CD14-positive monocyte (primary cell): Measurements from ENCODE around the gene ADORA2B. TPM values are rescaled to one million over a fixed set of nuclear protein-coding genes. Genes with fewer than 3 reads are reported as not detected.

Experiments
- DNase-seq, 3 donors: peaks; one replicate each; pipeline ENCODE4 v3.0.0-alpha.2; 2011 to 2022
- H2AFZ ChIP-seq: 2 replicates; pipeline ENCODE4 v1.6.0; 2012; ENCODE audit warnings: mild to moderate bottlenecking, low read depth, low read length, inconsistent platforms; ENCODE audit not compliant: insufficient read depth, poor library complexity, severe bottlenecking
- H3K27ac ChIP-seq, 2 donors: 1 replicate in 1 of 2; 2 replicates in 1 of 2; pipeline ENCODE4 v1.5.1; 2012 to 2013; ENCODE audit warnings: low read length in 2 of 2, control low read depth in 1 of 2, inconsistent platforms in 1 of 2, low read depth in 1 of 2, mild to moderate bottlenecking in 1 of 2
- H3K27me3 ChIP-seq, 2 donors: one replicate each; pipeline versions ENCODE4 v1.6.0 to v1.6.1; 2011 to 2013; ENCODE audit warnings: low read length in 2 of 2; ENCODE audit not compliant: control insufficient read depth in 2 of 2, insufficient read depth in 2 of 2
- H3K36me3 ChIP-seq, 2 donors: replicated peaks in 1 of 2; 1 replicate in 1 of 2; 2 replicates in 1 of 2; pipeline versions ENCODE4 v1.5.1 to v1.6.1; 2012 to 2013; ENCODE audit warnings: low read length in 2 of 2, control low read depth in 1 of 2, inconsistent platforms in 1 of 2, mild to moderate bottlenecking in 1 of 2; ENCODE audit not compliant: insufficient read depth in 2 of 2, control insufficient read depth in 1 of 2
- H3K4me1 ChIP-seq, 2 donors: 1 replicate in 1 of 2; 2 replicates in 1 of 2; pipeline versions ENCODE4 v1.5.1 to v1.6.1; 2012 to 2013; ENCODE audit warnings: low read length in 2 of 2, control low read depth in 1 of 2, inconsistent platforms in 1 of 2, mild to moderate bottlenecking in 1 of 2, moderate library complexity in 1 of 2; ENCODE audit not compliant: insufficient read depth in 2 of 2, control insufficient read depth in 1 of 2
- H3K4me2 ChIP-seq: replicated peaks from 2 replicates; pipeline ENCODE3; 2012; ENCODE audit warnings: low read length, moderate library complexity, mild to moderate bottlenecking; ENCODE audit not compliant: poor library complexity, severe bottlenecking; ENCODE audit errors: extremely low read depth
- H3K4me3 ChIP-seq, 3 experiments: fragments of 200-600 bp in 1 of 3; sonication (generic) in 1 of 3; replicated peaks in 1 of 3; 1 replicate in 2 of 3; 2 replicates in 1 of 3; pipeline ENCODE4 v1.5.1; 2011 to 2013; ENCODE audit warnings: low read length in 3 of 3, mild to moderate bottlenecking in 3 of 3, control low read depth in 2 of 3, low read depth in 2 of 3, inconsistent platforms in 1 of 3, moderate library complexity in 1 of 3
- H3K79me2 ChIP-seq: 2 replicates; pipeline ENCODE4 v1.6.0; 2012; ENCODE audit warnings: mild to moderate bottlenecking, control low read depth, inconsistent platforms, low read length, moderate library complexity; ENCODE audit not compliant: insufficient read depth
- H3K9ac ChIP-seq: 2 replicates; pipeline ENCODE4 v1.6.0; 2017; ENCODE audit warnings: low read length, mild to moderate bottlenecking; ENCODE audit not compliant: insufficient read depth, poor library complexity, severe bottlenecking
- H3K9me3 ChIP-seq, 2 donors: replicated peaks in 1 of 2; 1 replicate in 1 of 2; 2 replicates in 1 of 2; pipeline versions ENCODE4 v1.5.1 to v1.6.1; 2012 to 2013; ENCODE audit warnings: low read length in 2 of 2, control low read depth in 1 of 2; ENCODE audit not compliant: control insufficient read depth in 1 of 2, insufficient read depth in 1 of 2
- H4K20me1 ChIP-seq: 2 replicates; pipeline ENCODE4 v1.6.0; 2012; ENCODE audit warnings: mild to moderate bottlenecking, low read length, control low read depth, moderate library complexity; ENCODE audit not compliant: insufficient read depth
- H3K27ac Mint-ChIP-seq, 7 donors: one replicate each; pipeline ENCODE4 v1.8.0; 2020; ENCODE audit warnings: mild to moderate bottlenecking in 7 of 7, mixed read lengths in 7 of 7, moderate library complexity in 6 of 7, inconsistent platforms in 2 of 7
- H3K27me3 Mint-ChIP-seq, 3 donors: one replicate each; pipeline ENCODE4 v1.8.0; 2021 to 2022; ENCODE audit warnings: low read depth in 3 of 3, mild to moderate bottlenecking in 3 of 3, mixed read lengths in 3 of 3, moderate library complexity in 3 of 3, inconsistent platforms in 1 of 3
- H3K36me3 Mint-ChIP-seq, 2 donors: one replicate each; pipeline ENCODE4 v1.8.0; 2020; ENCODE audit warnings: mixed read lengths in 2 of 2, inconsistent platforms in 1 of 2, mild to moderate bottlenecking in 1 of 2
- H3K4me1 Mint-ChIP-seq: one replicate; pipeline ENCODE4 v1.8.0; 2020; ENCODE audit warnings: mild to moderate bottlenecking, mixed read lengths
- H3K4me3 Mint-ChIP-seq, 2 donors: one replicate each; pipeline ENCODE4 v1.8.0; 2020; ENCODE audit warnings: mild to moderate bottlenecking in 2 of 2, mixed read lengths in 2 of 2, moderate library complexity in 1 of 2
- H3K9me3 Mint-ChIP-seq, 7 donors: one replicate each; pipeline ENCODE4 v1.8.0; 2020 to 2022; ENCODE audit warnings: mixed read lengths in 7 of 7, mild to moderate bottlenecking in 6 of 7, moderate library complexity in 6 of 7, inconsistent platforms in 2 of 7
- WGBS: methylation state at CpG from one replicate; pipeline ENCODE4 v1.1.5; 2013; ENCODE audit warnings: missing lambda C conversion rate; ENCODE audit not compliant: insufficient coverage; 5-methylcytosine and 5-hydroxymethylcytosine counted together
- intact Hi-C, 2 donors: fragments of 100-400 bp; cut with micrococcal nuclease; formaldehyde crosslinking; loops; one replicate each; pipeline versions ENCODE4 v1.15.0 to v1.15.1; 2023
- polyA plus RNA-seq, 3 donors: library from polyadenylated mRNA; depleted of rRNA in 1 of 3; unstranded in 2 of 3; stranded (reverse) in 1 of 3; fragments of 300-500 nt in 2 of 3; fragments of >200 nt in 1 of 3; fragmentation: Illumina TruSeq in 2 of 3; gene quantifications; 1 replicate in 2 of 3; 2 replicates in 1 of 3; pipeline ENCODE4 v1.2.3, GENCODE V29; 2012 to 2021
- TF ChIP-seq, protein P1 (sequence below): fragments of 200-600 bp; IDR thresholded peaks from one replicate; pipeline ENCODE4 v1.8.0; 2022; ENCODE audit warnings: antibody characterized with exemption, mild to moderate bottlenecking

The ADORA2B gene
- polyA plus RNA-seq, 3 donors: 2.0 to 6.4 (median 4.4) TPM

DNA sequence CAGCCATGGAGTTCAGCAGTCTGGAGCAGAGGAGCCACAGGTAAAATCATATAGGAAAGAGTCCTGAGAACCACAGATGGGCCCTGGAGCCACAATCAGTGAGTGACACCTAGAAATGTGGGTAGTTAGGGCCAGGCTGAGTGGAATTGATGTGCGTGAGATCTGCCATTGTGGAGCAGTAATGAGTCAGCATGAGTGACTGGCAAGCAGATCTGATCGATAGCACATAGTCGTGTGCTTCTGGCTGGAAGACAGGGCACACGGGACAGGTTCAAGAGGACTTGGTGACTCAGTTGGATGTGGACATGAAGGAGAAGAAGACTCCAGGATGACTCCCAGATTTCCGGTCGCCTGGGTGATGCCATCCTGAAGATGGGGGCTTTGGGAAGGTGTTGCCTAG is 12.3 kb downstream of the ADORA2B start:
- TF ChIP-seq, protein P1, sequence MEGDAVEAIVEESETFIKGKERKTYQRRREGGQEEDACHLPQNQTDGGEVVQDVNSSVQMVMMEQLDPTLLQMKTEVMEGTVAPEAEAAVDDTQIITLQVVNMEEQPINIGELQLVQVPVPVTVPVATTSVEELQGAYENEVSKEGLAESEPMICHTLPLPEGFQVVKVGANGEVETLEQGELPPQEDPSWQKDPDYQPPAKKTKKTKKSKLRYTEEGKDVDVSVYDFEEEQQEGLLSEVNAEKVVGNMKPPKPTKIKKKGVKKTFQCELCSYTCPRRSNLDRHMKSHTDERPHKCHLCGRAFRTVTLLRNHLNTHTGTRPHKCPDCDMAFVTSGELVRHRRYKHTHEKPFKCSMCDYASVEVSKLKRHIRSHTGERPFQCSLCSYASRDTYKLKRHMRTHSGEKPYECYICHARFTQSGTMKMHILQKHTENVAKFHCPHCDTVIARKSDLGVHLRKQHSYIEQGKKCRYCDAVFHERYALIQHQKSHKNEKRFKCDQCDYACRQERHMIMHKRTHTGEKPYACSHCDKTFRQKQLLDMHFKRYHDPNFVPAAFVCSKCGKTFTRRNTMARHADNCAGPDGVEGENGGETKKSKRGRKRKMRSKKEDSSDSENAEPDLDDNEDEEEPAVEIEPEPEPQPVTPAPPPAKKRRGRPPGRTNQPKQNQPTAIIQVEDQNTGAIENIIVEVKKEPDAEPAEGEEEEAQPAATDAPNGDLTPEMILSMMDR: no peak
- 96% methylated on average over 6 of the region's 6 CpGs for WGBS
- H3K4me3 Mint-ChIP-seq: no peak overlapping the region
- H3K4me2 ChIP-seq: no peak overlapping the region
- peaks cover 58% of the 10 kb centered on the region for H3K4me1 Mint-ChIP-seq
- peaks cover 26 to 28% of the 10 kb centered on the region in 2 donors for H3K36me3 Mint-ChIP-seq
- peak in 1 of 3 donors; percentile 54 for DNase-seq
- peaks cover 39 to 48% of the 10 kb centered on the region in 2 donors for H3K4me1 ChIP-seq
- H2AFZ ChIP-seq: no peak overlapping the region
- H4K20me1 ChIP-seq: no peaks in the 10 kb centered on the region
- H3K79me2 ChIP-seq: peaks cover 3% of the 10 kb centered on the region
- H3K36me3 ChIP-seq: no peaks in the 10 kb centered on the region
- peaks cover 0 to 5% (median 2%) of the 10 kb centered on the region in 3 donors for H3K27me3 Mint-ChIP-seq
- H3K9ac ChIP-seq: no peak overlapping the region
- no peaks in the 10 kb centered on the region for H3K9me3 Mint-ChIP-seq
- no peaks in the 10 kb centered on the region for H3K9me3 ChIP-seq
- intact Hi-C loops: loop anchor here in 1 of 2 donors (5.0 kb wide), 1 partner anchor 75 kb away; no protein-coding TSS in a partner anchor
- H3K4me3 ChIP-seq: no peak overlapping the region
- H3K27me3 ChIP-seq: no peaks in the 10 kb centered on the region
- H3K27ac Mint-ChIP-seq: peak overlapping the region in 4 of 7 donors; percentile 42 to 99 (median 98)
- no peak overlapping the region for H3K27ac ChIP-seq

DNA sequence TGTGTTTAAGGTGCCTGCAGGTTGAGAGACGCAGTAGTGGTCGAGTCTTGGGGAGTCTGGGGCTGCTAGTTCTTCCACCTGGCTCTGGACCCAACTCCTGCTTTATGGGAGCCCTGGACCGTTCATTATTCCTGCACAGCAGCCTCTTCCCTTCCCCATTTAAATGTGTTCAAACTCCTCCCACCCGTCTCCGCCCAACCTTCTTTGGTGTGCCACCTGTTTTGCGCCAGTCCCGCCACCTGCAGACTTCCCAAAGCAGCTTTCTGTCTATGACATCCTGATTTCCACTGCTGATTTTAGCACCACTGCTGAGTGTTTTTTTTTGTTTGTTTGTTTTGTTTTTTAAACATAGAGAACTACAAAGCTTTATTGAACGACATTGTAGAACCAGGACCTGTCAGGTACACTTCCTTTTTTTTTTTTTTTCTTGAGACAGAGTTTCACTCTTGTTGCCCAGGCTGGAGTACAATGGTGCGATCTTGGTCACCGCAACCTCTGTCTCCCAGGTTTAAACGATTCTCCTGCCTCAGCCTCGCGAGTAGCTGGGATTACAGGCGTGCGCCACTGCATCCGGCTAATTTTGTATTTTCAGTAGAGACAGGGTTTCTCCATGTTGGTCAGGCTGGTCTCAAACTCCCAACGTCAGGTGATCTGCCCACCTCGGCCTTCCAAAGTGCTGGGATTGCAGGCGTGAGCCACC is 12.8 kb downstream of the ADORA2B start:
- Histone ChIP-seq H3K27me3 (no peaks in the 10 kb centered on the region), H4K20me1 (no peaks in the 10 kb centered on the region), H3K79me2 (peaks cover 3% of the 10 kb centered on the region), H3K4me1 (peaks cover 39 to 48% of the 10 kb centered on the region in 2 donors), H3K36me3 (no peaks in the 10 kb centered on the region), H3K27ac (peak overlapping the region in 1 of 2 donors; percentile 96), H3K4me2 (no peak overlapping the region), H3K4me3 (no peak overlapping the region), H2AFZ (no peak overlapping the region), H3K9ac (no peak overlapping the region), H3K9me3 (no peaks in the 10 kb centered on the region)
- intact Hi-C loops: loop anchor here in 1 of 2 donors (5.0 kb wide), 1 partner anchor 75 kb away; no protein-coding TSS in a partner anchor
- H3K36me3 Mint-ChIP-seq: peaks cover 23 to 25% of the 10 kb centered on the region in 2 donors
- WGBS: 94% methylated on average over 8 of the region's 19 CpGs
- H3K27ac Mint-ChIP-seq: peak overlapping the region; percentile 97 to 100 (median 98)
- H3K9me3 Mint-ChIP-seq: no peaks in the 10 kb centered on the region
- peaks cover 58% of the 10 kb centered on the region for H3K4me1 Mint-ChIP-seq
- TF ChIP-seq, protein P1: no peak
- peaks cover 0 to 5% (median 2%) of the 10 kb centered on the region in 3 donors for H3K27me3 Mint-ChIP-seq
- peak overlapping the region; percentile 56 to 87 for H3K4me3 Mint-ChIP-seq
- DNase-seq: no peak
